ENCODE measurements around the gene IFI16.
A peak's percentile ranks its signal among the peaks of the same experiment; 100 is the strongest.
"Not testable (repeated sequence)": the region's sequence is repeated elsewhere in the genome, so short reads cannot be mapped to it uniquely, and the experiment has no call there.

Gene IFI16

GRCh38 chr1:159040893-159041724 lies 31.4 kb downstream of the IFI16 start:
- TF ChIP-seq ZFX (IDR thresholded peaks at IDR 0.05; ENCODE audit: borderline replicate concordance) = no peak
- no peak for TF ChIP-seq CTCF (IDR thresholded peaks at IDR 0.05)
- no peak overlapping the region for H3K27ac ChIP-seq

GRCh38 chr1:159046486-159046885 lies 36.8 kb downstream of the IFI16 start:
- H3K27ac ChIP-seq = not testable (repeated sequence)

- no peak for TF ChIP-seq ZFX (IDR thresholded peaks at IDR 0.05; ENCODE audit: borderline replicate concordance)
- TF ChIP-seq CTCF (IDR thresholded peaks at IDR 0.05) = no peak
- H3K27ac ChIP-seq = no peak overlapping the region
These were observed 41.7 kb downstream of the IFI16 start for GRCh38 chr1:159051436-159051835.

- TF ChIP-seq CTCF (IDR thresholded peaks at IDR 0.05) (no peak), ZFX (IDR thresholded peaks at IDR 0.05; ENCODE audit: borderline replicate concordance) (no peak)
- H3K27ac ChIP-seq = no peak overlapping the region
These were observed 44.7 kb downstream of the IFI16 start for GRCh38 chr1:159054427-159054826.

- no peak overlapping the region for H3K27ac ChIP-seq
These were observed 45.5 kb downstream of the IFI16 start for GRCh38 chr1:159055181-159055641.

GRCh38 chr1:159056069-159056698 lies 46.5 kb downstream of the IFI16 start:
- TF ChIP-seq ZFX (IDR thresholded peaks at IDR 0.05; ENCODE audit: borderline replicate concordance) = no peak
- TF ChIP-seq CTCF (IDR thresholded peaks at IDR 0.05) = peak; percentile 40
- no peak overlapping the region for H3K27ac ChIP-seq

More at GRCh38 chr1:159055181-159055641, 45.5 kb downstream of the IFI16 start:
- TF ChIP-seq ZFX (IDR thresholded peaks at IDR 0.05; ENCODE audit: borderline replicate concordance) (no peak), CTCF (IDR thresholded peaks at IDR 0.05) (no peak)

- H3K27ac ChIP-seq = no peak overlapping the region
These were observed 49.0 kb downstream of the IFI16 start for GRCh38 chr1:159058751-159059150.

More at GRCh38 chr1:159058751-159059150, 49.0 kb downstream of the IFI16 start:
- TF ChIP-seq CTCF (IDR thresholded peaks at IDR 0.05) (no peak), ZFX (IDR thresholded peaks at IDR 0.05; ENCODE audit: borderline replicate concordance) (no peak)

All from 22Rv1 (cell line).